Ovary (tissue), 3 donors: ENCODE data around the gene TSFM.
A peak's percentile ranks its signal among the peaks of the same experiment; 100 is the strongest.

ENCODE experiments used
- EP300 ChIP-seq: sonication (generic); formaldehyde crosslinking; IDR thresholded peaks from one replicate; pipeline ENCODE4 v1.6.1; 2017; ENCODE audit warnings: antibody characterized with exemption
- POLR2A ChIP-seq: fragments of 450-650 bp; IDR thresholded peaks from one replicate; pipeline ENCODE4 v1.6.1; 2017; ENCODE audit warnings: antibody characterized with exemption, mild to moderate bottlenecking, moderate library complexity
- TF ChIP-seq, protein P1 (sequence below), 3 donors: fragments of 450-650 bp in 2 of 3; fragments of 200-600 bp in 1 of 3; IDR thresholded peaks; one replicate each; pipeline versions ENCODE4 v1.5.1 to v1.8.0; 2016 to 2022; ENCODE audit warnings: antibody characterized with exemption in 3 of 3, mild to moderate bottlenecking in 1 of 3
- donor health status: DM: no; HTN: no; CAD: no.

DNA sequence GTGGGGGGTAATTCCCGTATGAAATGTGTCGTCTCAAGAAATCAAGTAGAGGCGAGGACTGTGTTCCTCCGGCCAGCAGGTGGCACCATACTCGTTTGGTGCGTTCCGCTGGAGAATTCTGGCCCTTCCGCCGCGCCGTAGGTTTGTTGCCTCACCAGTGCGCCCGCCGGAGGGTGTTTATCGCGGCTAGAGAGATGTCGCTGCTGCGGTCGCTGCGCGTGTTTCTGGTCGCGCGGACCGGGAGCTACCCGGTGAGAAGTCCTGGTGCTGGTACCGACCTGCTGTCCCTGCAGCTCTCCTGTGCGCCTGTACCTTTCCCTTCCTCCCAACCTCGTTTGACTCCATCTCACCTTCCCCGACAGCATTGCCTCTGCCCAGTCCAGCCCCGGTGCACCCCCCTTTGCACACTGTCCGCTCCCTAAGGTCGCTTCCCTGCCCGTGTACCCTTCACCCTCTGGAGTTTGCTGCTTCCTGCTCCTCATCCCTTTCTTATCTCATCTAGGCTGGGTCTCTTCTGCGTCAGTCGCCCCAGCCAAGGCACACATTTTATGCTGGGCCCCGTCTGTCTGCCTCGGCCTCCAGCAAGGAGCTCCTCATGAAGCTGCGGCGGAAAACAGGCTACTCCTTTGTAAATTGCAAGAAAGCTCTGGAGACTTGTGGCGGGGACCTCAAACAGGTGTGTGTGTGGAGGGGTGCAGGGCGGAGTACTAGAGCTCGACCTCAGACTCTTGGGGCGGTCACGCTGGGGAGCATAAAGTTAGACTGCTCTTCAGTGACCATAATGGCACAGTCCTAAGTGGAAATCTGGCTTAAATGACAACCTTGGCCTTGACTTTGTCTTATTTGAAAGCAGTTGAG is at the start of gene TSFM:
- TF ChIP-seq POLR2A: peak; percentile 60
- TF ChIP-seq, protein P1, sequence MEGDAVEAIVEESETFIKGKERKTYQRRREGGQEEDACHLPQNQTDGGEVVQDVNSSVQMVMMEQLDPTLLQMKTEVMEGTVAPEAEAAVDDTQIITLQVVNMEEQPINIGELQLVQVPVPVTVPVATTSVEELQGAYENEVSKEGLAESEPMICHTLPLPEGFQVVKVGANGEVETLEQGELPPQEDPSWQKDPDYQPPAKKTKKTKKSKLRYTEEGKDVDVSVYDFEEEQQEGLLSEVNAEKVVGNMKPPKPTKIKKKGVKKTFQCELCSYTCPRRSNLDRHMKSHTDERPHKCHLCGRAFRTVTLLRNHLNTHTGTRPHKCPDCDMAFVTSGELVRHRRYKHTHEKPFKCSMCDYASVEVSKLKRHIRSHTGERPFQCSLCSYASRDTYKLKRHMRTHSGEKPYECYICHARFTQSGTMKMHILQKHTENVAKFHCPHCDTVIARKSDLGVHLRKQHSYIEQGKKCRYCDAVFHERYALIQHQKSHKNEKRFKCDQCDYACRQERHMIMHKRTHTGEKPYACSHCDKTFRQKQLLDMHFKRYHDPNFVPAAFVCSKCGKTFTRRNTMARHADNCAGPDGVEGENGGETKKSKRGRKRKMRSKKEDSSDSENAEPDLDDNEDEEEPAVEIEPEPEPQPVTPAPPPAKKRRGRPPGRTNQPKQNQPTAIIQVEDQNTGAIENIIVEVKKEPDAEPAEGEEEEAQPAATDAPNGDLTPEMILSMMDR (IDR thresholded peaks at IDR 0.05): peak; percentile 94 to 97 (median 95)
- TF ChIP-seq EP300: no peak
